NCI-H1105 treated with DMSO at 0.1 percent for 48 hours (cell line): ENCODE results near the gene RBL2.
"Not testable (repeated sequence)": the region's sequence is repeated elsewhere in the genome, so short reads cannot be mapped to it uniquely, and the experiment has no call there.

Source experiments
- DNase-seq: peaks from one replicate; lab custom pipeline; 2025; lab: John Stamatoyannopoulos, UW

RBL2 gene

DNA sequence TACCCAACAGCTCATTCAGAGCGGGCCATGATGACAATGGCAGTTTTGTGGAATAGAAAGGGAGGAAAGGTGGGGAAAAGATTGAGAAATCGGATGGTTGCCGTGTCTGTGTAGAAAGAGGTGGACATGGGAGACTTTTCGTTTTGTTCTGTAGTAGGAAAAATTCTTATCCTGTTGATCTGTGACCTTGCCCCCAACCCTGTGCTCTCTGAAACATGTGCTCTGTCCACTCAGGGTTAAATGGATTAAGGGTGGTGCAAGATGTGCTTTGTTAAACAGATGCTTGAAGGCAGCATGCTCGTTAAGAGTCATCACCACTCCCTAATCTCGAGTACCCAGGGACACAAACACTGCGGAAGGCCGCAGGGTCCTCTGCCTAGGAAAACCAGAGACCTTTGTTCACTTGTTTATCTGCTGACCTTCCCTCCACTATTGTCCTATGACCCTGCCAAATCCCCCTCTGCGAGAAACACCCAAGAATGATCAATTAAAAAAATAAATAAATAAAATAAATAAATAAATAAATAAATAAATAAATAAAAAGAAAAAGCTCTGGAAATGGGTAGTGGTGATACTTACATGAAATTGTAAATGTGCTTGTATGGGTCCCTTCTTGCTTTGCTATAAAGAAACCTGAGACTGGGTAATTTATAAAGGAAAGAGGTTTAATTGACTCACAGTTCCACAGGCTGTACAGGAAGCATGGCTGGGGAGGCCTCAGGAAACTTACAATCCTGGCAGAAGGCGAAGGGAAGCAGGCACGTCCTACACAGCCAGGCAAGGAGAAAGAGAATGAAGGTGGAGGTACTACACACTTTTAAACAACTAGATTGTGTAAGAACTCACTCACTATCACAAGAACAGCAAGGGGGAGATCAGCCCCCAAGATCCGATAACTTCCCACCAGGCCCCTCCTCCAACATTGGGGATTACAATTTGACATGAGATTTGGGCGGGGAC lies 105.8 kb downstream of the RBL2 start:
- not testable (repeated sequence) for DNase-seq
